Astrocyte of the cerebellum (primary cell): ENCODE measurements around the gene PRR7.

ENCODE experiments used
- DNase-seq: peaks from one replicate; pipeline ENCODE4 v3.0.0-alpha.2; 2011; ENCODE audit warnings: low read depth
- H3K4me3 ChIP-seq: 2 replicates; pipeline ENCODE4 v1.5.1; 2011; ENCODE audit warnings: mild to moderate bottlenecking, low read depth, low read length, moderate library complexity
- in situ Hi-C: cut with HindIII; loops from 2 replicates; pipeline ENCODE4 v1.10.0; 2017; ENCODE audit warnings: low sequenced_read_pairs
- TF ChIP-seq, protein P1 (sequence below): IDR thresholded peaks from 2 replicates; pipeline ENCODE4 v1.5.1; 2012; ENCODE audit warnings: low read length, low read depth, moderate library complexity, mild to moderate bottlenecking; ENCODE audit errors: missing control alignments

PRR7 gene

DNA sequence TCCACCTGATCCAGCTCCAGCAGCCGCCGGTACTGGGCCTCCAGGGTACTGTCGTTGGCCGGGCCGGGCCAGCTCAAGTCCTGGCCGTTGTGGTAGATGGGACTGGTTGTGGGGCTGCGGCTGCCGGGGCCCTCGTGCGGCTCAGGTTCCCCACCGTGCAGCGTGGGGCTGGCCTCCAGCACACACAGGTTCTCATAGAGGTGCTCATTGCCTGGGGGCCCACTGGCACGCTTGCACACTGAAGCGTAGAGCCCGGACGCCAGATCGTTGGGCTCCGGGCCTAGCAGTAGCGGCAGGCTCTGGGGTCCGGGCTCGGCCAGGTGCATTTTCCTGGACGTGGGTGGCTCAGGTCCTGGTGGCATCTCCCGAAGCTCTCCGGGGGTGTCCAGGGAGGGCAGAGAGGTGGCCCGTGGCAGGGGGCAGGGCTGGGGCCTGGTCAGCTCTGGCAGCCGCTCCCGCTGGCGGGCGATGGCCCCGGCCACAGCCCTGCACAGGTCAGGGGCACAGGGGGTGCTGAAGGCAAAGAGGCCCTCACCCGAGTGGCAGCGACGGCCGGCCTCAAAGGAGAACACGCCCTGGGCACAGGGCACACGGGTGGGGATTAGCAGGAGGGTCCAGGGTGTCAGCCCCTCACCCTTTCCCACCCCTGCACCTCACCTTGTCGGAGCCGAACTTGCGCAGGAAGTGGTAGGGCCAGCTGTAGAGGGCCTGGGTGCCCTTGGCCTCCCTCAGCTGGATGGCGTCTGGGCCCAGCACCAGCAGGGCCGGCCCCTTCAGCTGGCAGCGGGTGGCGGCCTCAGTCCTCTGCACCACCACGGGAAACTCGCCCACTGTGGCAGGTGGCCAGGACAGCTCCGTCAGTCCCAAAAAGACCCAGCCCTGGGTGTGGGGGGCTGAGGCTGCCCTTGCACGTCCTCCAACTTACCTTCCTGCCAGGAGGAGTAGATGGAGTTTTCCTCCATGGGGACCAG lies 57.8 kb downstream of the PRR7 start:
- TF ChIP-seq, protein P1, sequence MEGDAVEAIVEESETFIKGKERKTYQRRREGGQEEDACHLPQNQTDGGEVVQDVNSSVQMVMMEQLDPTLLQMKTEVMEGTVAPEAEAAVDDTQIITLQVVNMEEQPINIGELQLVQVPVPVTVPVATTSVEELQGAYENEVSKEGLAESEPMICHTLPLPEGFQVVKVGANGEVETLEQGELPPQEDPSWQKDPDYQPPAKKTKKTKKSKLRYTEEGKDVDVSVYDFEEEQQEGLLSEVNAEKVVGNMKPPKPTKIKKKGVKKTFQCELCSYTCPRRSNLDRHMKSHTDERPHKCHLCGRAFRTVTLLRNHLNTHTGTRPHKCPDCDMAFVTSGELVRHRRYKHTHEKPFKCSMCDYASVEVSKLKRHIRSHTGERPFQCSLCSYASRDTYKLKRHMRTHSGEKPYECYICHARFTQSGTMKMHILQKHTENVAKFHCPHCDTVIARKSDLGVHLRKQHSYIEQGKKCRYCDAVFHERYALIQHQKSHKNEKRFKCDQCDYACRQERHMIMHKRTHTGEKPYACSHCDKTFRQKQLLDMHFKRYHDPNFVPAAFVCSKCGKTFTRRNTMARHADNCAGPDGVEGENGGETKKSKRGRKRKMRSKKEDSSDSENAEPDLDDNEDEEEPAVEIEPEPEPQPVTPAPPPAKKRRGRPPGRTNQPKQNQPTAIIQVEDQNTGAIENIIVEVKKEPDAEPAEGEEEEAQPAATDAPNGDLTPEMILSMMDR, result no peak
- in situ Hi-C loops, result no loop called here
- no peak for DNase-seq
- H3K4me3 ChIP-seq, result no peak overlapping the region

DNA sequence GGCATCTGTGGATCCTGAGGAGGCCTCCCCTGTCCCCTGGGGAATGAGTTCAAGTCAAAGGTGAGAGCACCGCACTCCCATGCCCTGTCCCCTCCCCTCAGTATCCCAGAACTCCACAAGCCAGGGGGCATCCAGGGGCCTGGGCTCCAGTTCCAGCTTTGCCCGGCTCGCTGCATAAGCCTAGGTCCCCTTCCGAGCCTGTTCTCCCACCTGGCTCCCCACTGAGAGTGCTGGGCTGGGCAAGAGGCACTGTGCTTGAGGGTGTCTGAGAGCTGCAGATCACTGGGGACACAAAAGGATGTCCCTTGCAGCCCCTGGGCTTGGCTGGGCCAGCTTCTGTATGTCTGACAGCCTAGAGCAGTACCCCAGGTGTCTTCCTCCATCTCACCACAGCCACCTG lies 58.5 kb downstream of the PRR7 start:
- TF ChIP-seq, protein P1, result no peak
- in situ Hi-C loops, result no loop called here
- H3K4me3 ChIP-seq, result no peak overlapping the region
- no peak for DNase-seq
